Measurements from ENCODE around the gene PLAC8. TPM values are rescaled to one million over a fixed set of nuclear protein-coding genes. Genes with fewer than 3 reads are reported as not detected.
A peak's percentile ranks its signal among the peaks of the same experiment; 100 is the strongest.
"Not testable (repeated sequence)": the region's sequence is repeated elsewhere in the genome, so short reads cannot be mapped to it uniquely, and the experiment has no call there.

The PLAC8 gene, protein sequence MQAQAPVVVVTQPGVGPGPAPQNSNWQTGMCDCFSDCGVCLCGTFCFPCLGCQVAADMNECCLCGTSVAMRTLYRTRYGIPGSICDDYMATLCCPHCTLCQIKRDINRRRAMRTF
- total RNA-seq, result 0.34 and 1.1 TPM in 2 replicates

DNA sequence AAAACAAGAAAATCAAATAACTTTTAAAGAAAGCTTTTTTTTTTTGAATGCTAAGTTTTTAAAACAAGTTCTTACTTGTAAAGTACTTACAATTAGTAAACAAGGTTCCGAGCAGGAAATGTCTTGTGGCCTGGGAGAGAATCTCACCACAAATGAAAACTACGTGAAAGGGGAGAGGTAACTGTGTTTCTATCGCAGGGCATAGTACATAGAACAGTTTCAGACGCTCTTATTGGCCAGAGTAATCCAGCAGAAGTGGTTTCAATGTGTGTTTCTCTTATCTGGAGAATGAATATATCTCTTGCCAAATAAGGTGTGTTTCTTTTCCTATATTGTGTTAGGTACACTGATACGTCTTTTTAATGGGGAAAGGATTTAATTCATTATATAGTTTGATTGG is at the start of gene PLAC8:
Gene PLAC8 (minus strand): TSS at position 154 of the 400 bp plus-strand sequence. CDS start 6,808 bp downstream, outside the sequence.
- DNase-seq, result no peak

DNA sequence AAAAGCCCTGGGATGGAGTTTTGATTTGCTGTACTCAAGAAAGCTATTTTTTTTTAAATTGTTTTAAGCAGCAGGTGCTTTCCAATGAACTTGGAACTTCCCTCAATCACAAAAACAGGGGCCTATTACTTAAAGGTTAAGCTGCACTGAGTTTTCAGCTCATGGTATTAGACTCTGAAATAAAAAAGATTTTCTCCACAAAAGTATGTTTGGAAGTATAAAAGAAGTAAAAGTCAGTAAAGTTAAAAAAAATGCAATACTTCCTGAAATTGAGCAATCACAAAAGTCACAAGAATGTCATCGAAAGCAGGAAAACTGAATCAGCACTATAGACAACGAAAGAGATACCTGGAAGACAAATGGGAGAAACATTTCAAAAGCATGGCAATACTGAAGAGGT is 38.9 kb upstream of the PLAC8 start:
- peak; percentile 6 for DNase-seq

DNA sequence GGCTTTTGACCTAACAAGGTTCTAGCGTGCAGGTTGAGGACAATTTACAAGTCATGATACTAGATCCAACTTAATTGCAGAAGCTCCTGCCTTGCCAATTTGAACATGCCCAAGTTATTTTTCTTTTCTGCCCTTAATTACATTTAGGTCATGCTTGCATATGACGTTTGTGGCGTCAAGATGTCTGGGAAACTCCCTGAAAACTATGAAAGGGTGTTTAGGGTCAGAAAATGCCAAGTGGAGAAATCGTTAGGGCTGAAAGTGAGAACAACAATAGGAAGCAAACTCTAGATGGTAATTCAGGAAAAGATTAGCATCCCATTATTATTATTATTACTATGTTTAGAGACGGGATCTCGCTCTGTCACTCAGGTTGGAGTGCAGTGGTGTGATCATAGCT is 38.2 kb upstream of the PLAC8 start:
- peak; percentile 69 for DNase-seq

DNA sequence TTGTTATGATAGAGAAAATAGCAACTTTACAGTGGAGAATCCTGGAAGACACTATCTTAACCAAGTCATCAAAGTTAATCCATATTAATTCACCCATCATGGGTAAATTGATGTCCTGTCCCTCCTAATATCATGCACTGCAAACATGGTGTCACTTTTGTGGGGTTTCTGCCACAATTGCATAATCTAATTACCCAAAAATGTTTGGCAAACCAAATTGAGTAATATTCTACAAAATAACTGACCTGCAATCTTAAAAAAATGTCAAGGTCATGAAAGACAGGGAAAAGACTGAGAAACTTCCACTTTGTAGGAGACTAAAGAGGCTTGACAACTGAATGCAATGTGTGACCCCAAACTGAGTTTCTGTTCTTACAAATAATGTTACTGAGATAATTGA is 37.1 kb upstream of the PLAC8 start:
- DNase-seq, result no peak

DNA sequence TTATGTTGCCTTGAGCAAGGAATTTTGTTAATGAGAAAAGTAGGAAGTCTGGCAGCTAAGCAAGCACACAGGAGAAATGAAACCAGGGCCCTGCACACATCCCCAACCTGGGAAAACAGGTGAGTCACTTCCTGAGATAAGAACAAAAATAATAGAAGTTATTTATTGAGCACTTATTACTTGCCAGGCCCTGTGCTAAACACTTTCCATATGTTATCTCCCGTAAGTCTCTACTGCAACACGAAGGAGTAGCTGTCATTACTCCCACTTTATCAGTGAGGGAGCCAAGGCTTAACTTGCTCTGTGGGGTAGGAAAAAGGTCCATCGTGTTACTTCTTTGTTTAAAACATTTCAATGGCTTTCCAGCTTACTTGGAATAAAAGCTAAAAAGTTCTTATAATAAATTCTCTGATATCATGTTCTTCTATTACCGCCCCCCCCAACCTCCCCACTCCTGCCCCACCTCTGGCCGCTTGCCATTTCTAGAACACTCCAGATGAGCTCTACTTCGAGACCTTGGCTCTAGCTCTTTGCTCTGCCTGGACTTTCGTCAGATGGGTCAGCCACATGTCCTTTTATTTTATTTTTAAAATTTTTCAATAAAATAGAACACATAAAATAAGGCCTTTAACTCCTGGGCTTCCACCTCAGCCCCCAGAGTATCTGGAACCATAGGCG is 36.3 kb upstream of the PLAC8 start:
- DNase-seq, result peak; percentile 90

DNA sequence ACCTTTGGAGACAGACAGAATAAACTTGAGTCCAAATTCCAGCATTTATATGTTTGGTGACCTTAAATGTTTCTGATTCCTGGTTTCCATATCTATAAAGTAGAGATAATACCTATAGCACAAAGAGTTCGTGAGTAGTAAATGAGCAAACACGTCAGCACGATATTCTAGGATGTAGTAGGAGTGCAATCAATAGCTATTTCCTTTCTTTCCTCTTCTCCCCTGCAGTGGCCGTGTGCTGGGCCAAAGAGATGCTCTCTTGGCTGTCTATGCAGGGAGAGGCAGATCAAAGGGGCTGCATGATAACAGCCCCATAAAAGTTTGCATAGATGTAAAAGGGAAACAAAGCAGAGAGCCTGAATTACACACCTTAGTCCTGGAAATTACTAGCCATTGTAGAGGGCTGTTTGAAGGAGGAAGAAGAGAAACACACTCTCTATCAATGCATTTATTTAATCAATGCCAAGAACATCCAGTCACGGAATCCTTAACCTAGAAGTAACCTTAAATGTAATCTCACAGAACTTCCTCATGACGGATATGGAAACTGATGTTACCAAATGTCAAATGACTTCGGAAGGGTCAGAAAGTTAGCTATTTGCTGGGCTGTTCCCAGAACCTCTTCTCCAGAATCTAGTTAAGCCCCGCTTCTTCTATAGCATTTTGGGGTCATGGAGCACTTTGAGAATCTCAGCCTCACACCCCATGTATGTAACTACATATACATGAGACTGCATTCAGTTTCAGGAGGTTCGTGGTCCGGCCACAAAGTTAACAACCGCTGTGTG is 35.5 kb upstream of the PLAC8 start:
- peak; percentile 77 for DNase-seq

DNA sequence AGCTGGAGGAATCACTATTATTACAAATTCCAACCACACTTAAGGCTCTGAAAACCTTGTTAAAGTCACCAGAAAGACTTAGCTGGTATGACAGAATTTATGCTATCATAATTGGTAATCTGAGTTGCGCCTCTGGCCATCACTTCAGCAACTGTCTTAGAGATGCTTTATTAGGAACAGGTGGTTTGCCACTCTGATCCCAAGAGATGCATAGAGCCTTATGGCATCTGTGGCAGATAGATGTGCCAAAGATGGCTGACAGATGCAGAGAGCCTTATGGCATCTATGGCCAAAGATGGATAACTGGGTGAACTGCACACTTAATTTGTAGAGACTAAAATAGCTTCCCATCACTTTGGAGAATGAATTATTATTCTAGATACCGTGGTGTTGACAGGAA is 32.3 kb upstream of the PLAC8 start:
- no peak for DNase-seq

DNA sequence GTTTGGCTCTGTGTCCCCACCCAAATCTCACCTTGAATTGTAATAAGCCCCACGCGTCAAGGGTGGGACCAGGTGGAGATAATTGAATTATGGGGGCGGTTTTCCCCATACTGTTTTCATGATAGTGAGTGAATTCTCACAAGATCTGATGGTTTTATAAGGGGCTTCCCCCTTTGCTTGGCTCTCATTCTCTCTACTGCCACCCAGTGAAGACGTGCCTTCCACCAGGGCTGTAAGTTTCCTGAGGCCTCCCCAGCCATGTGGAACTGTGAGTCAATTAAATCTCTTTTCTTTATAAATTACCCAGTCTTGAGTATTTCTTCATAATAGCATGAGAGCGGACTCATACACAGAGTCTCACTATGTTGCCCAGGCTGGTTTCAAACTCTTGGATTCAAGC is 31.2 kb upstream of the PLAC8 start:
- DNase-seq, result not testable (repeated sequence)

DNA sequence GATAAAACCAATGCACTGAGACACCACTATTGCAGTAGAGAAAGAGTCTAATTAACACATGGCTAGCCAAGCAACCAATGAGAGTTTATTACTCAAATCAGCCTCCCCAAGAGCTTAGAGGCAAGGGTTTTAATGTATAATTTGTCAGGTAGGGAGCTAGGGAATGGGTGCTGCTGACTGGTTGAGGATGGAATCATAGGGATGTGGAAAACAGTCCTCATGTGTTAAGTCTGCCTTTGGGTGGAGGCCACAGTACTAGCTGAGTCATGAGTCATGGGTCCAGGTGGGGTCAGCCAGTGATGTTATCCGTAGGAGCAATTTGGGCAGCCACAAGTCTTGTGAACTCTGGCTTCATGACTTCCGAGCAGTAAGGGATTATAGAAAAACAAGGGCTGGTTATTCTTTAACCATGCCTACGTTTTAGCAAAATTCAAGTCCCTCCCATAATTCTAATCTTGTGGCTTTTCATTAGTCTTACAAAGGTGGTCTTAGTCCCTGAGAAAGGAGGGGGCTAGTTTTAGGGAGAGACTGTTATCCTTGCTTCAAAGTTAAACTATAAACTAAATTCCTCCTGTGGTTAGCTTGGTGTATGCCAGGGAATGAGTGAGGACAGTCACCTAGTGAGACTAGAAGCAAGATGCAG is 25.1 kb upstream of the PLAC8 start:
- no peak for DNase-seq

DNA sequence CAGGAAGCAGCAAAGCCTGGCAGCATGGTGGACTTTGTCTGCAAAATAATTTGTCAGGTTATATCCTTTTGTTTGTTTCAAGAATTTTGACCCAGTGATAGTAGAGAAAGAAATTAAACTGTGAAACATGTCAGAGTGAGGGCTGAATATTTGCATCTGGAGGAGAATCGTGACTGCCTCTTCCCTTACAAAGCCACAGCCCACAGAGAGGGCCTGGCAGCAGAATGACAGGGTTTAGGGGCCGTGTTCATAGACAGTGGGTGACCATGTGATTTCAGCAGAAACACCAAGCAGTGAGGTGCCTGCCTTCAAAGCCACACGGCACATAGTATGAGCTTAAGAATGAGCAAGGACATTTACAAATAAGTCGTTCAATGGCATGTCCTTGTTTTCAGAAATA is 24.4 kb upstream of the PLAC8 start:
- DNase-seq, result no peak

DNA sequence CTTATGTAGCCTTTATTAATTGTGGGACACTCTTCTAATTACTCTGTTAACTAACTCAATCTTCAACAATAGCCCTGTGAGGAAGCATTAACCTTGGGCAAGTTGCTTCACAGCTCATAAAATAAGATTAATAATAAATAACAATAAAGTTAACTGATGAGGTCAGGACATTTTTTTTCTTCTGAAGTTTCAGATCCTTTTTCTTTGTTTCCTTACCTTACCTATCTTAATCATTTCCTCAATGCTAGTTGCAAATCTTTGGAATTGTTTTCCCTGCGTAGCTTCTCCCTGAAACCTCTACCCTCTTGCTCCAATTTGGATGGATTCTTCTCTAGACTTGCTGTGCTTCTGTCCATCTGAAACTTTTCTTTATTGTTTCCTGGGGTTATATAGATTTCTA is 17.5 kb upstream of the PLAC8 start:
- DNase-seq, result no peak

DNA sequence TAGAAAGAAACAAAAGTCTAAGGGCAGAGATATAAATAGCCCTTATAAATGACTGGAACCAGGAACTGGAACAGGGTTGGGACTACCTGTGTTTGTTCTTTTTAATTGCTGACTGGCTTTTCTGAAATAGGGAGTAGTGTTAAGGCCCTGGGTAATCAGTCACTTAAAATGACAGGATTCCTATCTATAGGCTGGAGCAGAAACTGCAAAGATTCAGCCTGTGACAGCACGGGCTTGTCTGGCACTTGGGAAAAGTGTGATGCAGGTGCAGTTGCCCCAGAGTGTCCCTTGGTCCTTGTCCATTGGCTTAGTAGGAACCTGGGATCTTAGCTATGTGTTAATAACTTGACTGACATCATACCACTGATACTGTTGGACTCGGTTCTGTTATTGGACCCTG is 14.7 kb upstream of the PLAC8 start:
- no peak for DNase-seq

DNA sequence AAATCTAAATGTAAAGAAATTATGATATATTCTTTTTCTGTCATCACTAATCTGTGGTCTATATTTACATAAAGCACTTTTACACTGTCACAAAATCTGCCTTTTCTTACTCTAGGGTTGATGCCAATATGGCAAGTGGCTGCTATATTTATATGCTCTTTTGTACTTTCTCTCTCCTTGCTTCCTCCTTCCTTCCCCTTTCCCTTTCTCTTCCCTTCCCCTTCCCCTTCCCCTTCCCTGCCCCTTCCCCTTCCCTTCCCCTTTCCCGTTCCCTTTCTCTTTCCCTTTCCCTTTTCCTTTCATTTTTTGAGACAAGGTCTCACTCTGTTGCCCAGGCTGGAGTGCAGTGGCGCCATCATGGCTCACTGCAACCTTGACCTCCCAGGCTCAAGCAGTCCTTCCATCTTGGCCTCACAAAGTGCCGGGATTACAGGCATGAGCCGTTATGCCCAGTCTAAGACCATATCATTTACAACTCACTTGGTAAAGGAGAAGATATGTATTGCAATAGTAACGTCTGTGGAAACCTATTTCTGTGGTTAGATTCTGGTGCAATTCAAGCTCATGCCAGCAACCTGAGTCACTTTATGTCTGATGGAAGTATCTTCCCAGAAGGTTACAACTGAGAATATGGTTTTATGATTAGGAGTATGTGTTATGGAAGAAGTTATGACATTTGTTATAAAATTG is 13.9 kb upstream of the PLAC8 start:
- no peak for DNase-seq

DNA sequence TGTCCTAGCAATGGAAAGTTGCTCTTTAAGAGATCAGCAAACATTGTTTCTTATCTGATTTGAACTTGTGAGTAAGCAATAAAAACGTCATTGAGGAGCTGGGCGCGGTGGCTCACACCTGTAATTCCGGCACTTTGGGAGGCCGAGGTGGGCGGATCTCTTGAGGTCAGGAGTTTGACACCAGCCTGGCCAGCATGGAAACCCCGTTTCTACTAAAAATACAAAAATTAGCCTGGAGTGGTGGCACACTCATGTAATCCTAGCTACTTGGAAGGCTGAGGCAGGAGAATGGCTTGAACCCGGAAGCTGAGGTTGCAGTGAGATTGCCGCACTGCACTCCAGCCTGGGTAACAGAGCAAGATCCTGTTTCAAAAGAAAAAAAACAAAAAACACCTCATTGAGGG is 11.2 kb upstream of the PLAC8 start:
- DNase-seq, result no peak

DNA sequence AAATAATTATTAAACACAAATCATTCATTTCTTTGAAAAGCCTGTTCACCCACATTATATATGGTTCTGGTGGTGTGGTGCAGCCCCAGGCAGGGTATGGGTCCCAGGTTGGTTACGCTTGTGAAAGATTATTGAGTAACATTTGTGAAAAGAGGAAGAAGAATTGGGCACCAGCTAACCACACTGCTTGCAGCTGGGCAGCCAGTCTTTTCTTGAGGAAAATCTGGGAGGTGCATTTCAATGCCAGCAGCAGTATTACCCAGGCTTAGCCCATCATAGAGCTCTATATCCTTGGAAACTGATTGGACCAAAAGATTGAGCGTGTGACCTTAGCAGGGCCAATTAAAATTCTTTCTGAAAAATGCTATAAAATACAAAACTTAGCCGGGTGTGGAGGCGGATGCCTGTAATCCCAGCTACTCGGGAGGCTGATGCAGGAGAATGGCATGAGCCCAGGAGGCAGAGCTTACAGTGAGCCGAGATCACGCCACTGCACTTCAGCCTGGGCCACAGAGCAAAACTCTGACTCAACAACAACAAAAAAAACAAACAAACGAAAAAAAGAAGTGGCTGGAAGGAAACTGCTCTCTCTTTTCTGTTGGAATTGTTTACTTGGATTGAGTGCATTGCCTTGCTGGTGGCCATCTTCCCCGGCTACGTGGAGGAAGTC is 9.7 kb upstream of the PLAC8 start:
- DNase-seq, result no peak

DNA sequence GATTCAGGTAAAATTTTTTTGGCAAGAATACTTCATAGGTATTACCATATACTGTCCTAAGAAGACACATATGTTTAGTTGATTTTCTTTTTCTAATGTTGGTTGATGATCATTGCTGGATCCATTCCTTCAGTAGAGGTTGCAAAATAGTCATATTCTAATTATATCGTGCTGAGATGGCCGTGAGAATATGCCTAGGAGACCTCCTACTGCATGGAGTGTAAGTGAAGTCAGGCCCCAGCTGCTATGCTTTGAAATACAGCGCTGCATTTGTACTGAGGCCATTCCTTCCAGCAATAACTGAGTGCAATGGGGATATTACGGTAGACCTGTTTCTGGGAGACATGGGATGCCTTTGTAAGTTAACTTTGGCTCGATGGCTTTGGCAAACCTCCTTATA is 6.7 kb upstream of the PLAC8 start:
- DNase-seq, result no peak

DNA sequence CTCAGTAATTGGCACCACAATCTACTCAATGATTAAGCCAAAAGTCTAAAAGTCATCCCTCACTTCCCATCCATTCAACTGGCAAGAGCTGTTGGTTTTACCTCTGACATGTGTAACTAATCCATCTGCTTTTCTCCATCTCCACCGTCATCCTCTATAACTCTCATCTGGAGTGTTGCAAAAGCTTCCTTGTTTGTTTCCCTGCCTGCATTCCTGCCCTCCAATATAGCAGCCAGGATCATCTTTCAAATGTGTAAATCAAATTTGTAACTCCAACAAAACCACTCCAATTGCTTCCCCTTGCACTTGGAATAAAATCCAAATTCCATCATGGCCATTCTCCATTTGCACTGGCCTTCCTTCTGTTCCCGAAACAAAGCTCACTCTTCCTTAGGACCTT is 4.3 kb upstream of the PLAC8 start:
- no peak for DNase-seq

DNA sequence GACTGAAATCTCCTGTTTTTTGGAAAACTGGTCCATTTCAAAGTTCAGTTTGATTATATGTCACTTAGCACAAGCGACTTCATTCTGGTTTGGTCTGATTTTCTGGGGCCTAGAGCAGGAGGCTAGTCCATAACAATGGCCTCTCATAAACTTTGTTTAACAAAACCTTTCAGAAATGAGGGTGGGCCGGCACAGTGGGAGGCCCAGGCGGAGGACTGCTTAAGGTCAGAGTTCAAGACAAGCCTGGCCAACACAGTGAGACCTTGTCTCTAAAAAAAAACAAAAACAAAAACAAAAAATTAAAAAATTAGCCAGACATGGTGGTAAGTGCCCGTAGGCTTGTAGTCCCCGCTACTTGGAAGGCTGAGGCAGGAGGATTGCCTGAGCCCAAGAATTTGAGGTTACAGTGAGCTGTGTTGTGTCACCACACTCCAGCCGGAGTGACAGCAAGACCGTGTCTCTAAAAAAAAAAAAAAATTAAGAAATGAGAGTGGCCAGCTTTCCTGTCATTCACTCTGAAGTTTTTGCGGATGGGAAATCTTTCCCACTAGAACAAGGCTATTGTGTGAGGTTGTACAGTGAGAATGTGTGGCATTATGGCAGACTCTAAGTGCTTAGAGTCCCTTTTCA is 1.2 kb upstream of the PLAC8 start:
- no peak for DNase-seq

DNA sequence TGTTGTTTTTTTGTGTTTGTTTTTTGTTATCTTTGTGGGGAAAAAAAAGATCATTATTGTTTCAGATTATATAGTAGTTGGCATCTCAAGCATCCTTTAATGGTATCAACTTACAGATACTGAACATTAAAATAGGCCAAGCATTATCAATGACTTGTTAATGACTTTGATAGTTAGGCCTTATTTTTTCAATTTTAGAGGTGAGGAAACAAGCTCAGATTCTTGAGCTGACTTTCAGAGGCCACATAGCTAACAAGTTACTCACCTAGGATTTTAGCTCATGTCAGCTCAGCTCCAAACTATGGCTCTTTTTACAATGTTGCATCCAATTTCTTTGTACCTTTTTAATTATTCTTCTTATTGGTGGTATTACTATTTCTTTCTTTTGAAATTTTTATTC is 471 bp upstream of the PLAC8 start:
- no peak for DNase-seq

DNA sequence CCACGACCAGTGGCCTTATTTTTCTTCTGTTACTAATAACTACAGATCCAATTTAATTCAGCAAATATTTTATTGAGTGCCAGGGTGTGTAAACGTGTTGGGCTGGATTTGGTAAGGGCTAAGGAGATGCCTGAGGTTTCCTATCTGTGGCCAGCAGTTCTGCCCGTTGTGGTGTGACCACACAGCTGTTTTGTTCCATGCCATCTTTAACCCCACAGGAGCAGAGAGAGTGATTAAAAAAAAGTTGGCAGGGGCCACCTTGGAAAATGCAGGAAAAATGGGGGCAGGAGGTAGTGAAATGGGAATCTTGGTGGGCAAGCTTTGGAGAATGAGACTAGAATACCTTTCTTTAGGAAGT is 1.1 kb downstream of the PLAC8 start:
- no peak for DNase-seq

DNA sequence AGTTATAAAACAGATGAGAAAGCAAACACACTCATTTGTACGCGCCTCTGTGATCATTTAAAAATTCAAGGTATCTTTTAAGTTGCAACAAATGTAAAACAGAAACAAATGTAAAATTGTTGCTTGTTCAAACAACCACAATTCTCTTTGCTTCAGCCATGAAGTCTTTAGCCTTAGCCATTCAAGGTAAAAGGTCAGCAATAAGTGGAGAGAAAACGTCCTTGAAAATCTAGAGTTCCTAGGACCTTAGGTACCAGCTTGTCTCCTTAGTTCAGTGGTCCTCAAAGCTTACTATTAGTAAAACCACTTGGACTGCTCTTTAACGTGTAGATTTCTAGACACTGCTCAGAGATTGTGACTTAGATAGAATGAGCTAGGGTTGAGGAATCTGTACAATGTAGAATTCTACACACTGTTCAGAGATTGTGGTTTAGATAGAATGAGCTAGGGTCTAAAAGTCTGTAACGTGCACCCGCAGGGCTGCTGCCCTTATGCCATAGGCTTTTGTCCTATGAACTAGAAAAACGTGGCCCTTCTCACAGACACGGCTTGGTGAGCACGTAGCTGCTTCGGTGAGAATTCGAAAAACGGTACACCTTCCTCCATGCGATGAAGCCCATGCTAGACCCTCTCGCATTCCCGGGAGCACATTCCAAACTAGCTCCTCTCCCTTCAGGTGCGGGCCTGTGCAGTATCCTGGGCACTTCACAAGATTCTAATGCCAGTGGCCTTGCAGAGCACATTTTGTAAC is 1.7 kb downstream of the PLAC8 start:
- DNase-seq, result no peak

All from dermis blood vessel endothelial cell (primary cell).